Measurements from ENCODE around the gene TH. TPM values are rescaled to one million over a fixed set of nuclear protein-coding genes. Genes with fewer than 3 reads are reported as not detected.

Gene TH
- polyA plus RNA-seq, 1 donor, result 0.33 TPM

Other genes with a start within 250 kb of the TH start
- 78.4 TPM for gene MRPL23, start 224.5 kb downstream of the TH start, polyA plus RNA-seq (ENCODE audit: insufficient read length)
- gene H19, start 174.0 kb downstream of the TH start, polyA plus RNA-seq (ENCODE audit: insufficient read length), result 12,528 TPM
- gene IGF2, start 32.4 kb downstream of the TH start, polyA plus RNA-seq (ENCODE audit: insufficient read length), result 3,671 TPM
- gene INS, start 10.6 kb downstream of the TH start, polyA plus RNA-seq (ENCODE audit: insufficient read length), result not detected
- 0.10 TPM for gene ASCL2, start 98.8 kb upstream of the TH start, polyA plus RNA-seq (ENCODE audit: insufficient read length)
- 3.1 TPM for gene C11orf21, start 130.1 kb upstream of the TH start, polyA plus RNA-seq (ENCODE audit: insufficient read length)
- 3.0 TPM for gene TSPAN32, start 130.2 kb upstream of the TH start, polyA plus RNA-seq (ENCODE audit: insufficient read length)
- gene CD81, start 205.5 kb upstream of the TH start, polyA plus RNA-seq (ENCODE audit: insufficient read length), result 447 TPM
- gene TSSC4, start 228.9 kb upstream of the TH start, polyA plus RNA-seq (ENCODE audit: insufficient read length), result 20.3 TPM

Data from forelimb muscle (tissue), 1 donor.